Dedifferentiated amniotic fluid mesenchymal stem cell (primary cell): Measurements from ENCODE around the gene MMP8.
A peak's percentile ranks its signal among the peaks of the same experiment; 100 is the strongest.

ENCODE experiments used
- DNase-seq: peaks from one replicate; pipeline ENCODE4 v3.0.0-alpha.2; 2016; ENCODE audit errors: extremely low spot score

MMP8 gene

DNA sequence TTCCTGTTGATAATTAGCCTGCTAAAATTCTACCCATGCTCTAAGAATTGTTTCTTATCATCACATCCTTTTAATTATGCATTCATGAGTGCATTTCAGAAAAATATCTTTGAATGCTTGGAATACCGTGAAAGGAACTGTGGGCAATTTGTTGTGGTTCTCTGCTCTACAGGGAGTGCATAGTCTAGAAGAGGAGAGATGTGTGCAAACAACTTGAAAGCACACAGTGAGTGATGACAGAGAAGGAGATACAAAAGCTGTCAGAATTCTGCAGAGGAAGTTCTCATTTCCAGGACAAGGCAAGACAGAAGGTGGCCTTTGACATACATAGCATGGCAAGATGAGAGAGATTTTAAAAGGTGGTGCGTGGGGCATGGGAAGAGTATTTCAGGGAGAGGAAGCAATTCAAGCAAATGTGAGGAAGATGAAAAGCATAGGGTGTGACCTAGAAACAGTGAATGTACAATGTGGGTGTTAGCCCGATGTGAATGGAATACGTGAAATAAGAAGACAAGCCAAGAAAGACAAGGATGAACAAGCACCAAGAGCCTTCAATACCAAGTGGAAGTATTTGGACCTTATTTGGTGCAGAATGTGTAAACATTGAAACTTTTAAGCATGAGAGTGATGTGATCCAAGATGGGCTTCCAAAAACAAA, 5.0 kb downstream of the MMP8 start:
- no peak for DNase-seq

DNA sequence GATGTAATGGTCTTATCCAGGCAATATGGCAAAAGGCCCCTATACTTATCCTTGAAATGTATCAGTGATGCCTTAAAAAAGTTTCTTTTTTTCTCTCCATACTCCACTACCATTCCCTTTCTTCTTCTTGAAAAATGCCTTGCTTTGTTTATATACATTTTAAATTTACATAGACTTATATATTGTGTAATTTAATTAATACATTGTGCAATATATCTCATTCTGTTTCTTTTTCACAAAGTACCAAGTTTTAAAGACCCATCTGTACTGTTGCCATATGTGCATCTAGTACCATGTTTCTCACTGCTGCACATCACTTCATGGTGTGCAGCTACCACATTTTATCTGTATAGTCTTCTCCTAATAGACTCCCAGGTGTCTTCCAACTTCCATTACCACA, 7.5 kb downstream of the MMP8 start:
- DNase-seq = no peak

DNA sequence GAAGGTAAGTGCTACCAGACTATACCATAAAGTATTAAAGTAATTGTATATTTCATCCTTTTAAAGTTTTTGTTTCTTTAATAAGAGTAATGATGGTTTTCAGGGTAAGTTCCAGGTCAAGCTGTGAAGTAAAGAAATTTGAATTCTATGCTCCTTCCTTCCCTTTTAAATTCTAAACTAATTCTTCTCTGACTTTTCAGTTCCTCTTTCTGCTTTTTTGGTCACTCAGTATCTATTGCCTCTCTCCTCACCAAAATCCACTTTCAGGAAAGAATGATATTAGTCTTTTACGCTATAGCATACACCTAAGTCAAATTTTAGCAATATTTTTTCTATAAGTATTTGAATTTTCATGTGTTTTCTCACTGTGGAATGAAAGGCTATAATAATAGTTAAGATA, 8.2 kb downstream of the MMP8 start:
- DNase-seq = no peak

DNA sequence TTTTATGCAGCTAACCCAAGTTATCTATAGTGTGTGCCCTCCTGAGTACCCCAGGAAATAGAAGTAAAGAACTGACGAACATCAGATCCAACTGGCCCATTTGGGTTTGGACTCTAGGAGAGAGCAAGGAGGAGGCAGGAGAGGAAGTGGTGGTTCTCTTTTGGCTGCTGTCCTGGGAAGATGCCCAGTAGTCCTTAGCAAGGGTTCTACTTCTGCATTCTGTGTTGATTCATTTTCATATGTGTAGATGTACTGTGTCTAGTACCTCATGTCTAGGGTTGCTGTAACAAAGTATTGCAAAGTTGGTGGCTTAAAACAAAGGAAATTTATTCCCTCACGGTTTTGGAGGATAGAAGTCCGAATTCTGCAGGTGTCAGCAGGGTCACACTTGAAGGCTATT, 12.6 kb downstream of the MMP8 start:
- no peak for DNase-seq

DNA sequence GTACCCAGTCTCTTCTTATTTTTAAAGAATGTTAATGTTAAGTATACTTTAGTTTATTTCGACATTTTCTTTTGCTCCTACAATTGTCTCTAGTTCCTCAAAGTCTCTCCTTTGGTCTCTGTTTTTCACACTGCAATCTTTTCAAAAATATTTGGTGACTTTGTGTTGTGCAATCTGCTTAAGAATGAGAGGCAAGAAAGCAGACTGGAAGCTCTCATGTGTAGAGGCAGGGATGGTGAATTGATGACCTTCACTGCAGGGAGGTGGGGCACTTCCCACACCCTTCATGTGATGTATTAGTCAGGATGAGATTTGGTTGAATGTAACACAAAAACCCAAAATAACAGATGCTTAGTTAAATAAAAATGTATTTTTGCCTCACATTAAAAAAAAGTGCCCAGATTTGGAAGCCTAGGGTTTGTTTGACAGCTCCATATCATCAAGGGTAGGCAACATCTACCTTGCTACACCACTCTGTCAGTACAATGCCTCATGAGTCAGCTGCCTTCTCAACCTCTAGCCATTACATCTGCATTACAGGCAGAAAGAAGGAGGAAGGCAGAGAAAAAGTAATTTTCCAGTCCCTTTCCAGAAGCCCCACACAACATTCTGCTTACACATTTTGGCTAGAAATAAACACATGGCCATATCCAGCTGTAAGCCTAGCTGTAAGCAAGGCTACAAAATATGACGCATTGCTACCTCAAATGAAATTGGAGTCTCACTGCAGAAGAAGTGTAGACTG, 15.4 kb downstream of the MMP8 start:
- DNase-seq = no peak

DNA sequence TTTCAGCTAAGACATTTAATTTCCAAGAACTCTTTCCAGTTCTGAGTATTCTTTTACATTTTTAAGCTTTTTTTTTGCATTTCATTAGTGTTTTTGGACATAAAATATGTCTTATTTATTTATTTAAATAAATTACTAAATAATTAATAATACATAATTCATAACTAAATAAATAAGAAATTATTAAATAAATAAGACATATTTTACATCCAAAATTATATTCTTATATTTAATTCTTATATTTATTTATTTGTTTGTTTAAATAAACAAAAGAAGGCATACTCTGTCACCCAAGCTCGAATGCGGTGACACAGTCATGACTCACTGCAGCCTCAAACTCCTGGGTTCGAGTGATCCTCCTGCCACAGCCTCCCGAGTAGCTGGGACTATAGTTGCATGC, 16.1 kb downstream of the MMP8 start:
- DNase-seq = no peak

DNA sequence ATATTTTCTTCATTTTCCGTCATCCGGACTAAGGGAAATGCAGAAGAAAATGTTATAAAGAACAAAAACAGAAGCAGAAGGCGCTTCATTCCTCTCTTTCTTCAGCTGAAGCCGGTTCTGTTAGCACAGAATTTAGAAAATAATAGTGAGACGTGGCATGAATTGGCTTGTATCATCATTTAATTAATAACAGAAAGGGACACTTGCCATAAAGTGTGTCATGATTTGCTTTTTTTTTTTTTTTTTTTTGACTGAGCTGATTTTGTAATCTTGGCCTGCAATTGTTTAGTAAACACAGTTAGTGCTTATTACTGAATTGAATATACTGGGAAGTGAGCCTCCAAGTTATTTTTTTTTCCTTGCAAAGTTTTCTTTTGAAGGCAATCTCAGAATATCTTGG, 19.1 kb downstream of the MMP8 start, which contains the start of gene MMP27:
TSS of gene MMP27 (minus strand) at position 144 of the 400 bp plus-strand sequence. CDS start at position 89, 55 bp downstream.
- no peak for DNase-seq

DNA sequence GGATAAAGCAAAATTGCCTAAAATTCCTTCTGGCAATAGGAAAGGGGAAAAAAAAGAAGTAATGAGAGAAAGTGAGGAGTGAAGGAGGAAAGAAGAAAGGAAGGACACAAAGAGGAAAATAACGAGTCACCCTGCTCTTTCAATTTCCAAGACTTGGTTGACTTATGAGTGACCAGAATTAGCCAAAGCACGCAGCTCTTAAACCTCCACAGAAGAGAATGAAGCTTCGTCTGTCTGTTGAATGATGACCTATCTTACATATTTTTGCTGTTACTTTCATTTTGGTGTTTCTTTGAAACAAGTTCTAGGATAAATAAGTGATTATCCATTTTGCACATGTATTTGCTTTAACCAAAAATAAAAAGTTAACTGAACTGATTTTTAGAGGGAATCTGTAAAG, 19.9 kb downstream of the MMP8 start:
- DNase-seq = no peak

DNA sequence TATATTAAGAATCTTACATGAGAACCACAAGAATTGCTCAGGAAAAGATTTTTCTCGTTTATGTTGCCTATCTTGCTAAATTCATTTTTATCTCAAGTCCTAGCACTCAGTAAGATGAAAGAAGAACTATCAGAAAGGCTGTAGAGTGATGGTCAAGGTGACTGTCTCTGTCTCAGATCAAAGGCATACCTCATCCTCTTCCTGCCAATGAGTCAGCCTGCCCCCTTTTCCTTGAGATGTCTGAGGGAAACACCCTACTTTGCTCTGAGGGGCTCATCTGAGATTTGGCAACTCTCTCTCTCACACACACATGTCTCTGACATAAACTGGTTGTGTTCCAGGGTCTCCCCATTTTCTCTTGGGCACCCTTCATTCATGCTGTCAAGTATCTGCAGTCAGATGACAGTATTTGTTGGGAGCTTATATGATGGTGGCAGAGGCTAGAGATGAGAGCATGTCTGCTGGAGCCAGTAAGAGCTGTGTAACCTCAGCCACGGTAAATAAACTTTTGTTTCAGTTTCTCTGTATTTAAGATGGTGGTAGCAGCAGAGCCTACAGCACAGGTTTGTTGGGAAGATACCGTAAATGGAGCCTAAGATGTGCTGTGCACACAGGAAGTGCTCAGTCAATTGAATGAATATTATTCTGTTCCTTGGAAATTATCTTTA, 20.8 kb downstream of the MMP8 start:
- DNase-seq = no peak

DNA sequence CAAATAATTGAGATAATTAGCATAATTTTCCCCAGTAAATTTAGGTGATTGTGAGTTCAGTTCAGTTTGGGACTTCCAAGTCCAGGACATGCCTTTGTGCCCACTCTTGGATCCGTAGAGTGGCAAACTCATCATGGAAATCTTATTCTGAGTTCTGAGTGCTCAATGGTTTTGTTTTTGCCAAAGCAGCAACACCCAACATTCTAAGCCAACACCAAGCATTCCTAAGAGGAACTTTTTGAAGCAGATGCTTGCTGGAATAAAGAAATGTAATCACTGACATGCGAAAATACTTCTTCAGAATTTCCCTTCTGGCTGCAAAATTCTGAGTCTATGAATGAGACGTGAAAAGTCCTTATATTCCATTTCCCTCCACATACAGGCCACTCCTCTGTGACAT, 29.6 kb downstream of the MMP8 start:
- no peak for DNase-seq

DNA sequence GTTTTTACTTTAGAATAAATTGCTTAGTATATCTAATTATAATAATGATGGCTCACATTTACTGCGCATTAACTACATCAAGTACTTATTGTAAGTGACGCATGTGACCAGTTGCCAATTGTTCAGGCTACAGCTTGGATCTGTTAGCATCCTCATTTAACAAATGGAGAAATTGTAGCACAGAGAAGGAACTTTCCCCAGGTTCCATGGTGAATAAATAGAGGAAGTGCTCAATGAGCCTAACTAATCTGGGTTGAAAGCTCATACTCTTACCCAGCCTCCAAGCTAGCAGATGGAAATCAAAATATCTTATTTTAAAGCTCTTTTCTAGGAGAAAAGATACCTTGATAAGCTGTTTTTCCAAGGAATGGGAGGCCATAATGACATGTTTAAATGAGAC, 39.0 kb downstream of the MMP8 start:
- DNase-seq = no peak

DNA sequence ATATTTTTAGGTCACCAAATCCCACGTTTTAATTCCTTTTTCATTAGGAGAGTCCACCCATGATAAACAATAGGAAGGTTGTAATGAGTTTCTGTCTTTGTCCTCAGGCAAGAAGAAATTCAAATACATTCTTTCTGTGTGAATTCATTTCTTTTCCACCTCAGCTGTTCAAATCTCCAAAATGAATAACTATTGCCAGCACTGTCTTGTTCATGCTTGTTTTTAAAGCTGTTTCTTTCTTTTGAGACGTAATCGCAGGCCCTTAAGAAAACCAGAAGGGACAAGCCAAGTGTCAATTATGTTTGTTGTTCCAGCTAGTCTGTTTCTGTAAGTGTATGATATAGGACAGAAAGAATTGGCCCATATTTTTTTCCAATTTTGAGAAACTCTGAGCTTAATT, 39.4 kb downstream of the MMP8 start:
- DNase-seq = peak; percentile 17

DNA sequence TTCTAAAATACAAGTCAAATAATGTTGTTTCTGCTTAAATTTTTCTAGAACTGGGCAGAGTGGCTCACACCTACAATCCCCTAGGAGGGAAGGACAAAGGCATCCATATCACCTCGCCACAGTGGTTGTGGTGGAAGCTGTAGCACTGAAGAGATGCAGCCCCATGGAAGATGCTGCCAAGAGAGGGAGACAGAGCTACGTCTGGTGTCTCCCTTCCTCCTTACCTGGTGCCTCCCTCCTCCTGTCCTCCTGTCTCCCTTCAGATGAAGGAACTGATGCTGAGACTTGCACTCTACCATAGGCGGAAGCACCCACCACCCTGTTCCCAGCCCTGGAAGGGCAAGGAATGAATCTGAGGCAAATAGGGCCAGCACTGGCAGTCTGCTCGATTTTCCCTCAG, 41.5 kb downstream of the MMP8 start:
- DNase-seq = no peak

DNA sequence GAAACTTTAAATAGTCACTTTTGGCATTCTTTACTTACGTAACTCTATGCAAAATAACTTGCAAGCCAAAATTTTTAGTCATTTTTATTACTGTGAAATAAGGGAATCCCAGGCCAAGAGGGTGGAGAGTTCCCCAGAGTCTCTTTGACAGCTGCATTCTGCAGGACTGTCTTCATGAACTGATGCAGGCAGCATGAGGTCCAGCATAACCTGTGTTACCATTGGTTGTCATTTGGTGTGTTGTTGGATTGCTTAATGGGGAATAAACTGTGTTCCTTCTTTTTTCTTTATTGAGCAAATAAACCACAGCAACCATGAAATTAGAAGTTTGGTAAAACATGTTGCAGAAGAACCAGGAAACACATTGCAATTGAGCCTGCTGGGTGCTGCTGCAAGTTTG, 43.8 kb downstream of the MMP8 start:
- DNase-seq = no peak

DNA sequence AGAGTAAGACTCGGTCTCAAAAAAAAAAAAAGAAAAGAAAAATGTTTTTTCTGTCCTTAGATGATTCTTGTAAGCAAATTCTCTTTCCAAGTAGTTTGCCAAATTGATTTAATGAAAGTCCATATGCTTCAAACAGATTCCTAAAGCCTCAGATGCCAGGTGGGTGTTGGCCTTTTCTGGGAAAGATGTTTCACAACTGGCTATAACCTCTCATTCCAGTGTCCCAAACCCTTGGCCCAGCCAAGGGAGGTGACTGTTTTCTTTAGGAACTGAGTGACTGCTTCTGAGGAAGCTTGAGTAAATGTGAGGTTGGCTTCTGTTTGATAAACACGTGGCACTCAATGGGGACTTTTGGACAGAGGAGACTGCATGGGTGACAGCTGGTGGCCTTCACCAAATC, 46.7 kb downstream of the MMP8 start:
- DNase-seq = no peak

DNA sequence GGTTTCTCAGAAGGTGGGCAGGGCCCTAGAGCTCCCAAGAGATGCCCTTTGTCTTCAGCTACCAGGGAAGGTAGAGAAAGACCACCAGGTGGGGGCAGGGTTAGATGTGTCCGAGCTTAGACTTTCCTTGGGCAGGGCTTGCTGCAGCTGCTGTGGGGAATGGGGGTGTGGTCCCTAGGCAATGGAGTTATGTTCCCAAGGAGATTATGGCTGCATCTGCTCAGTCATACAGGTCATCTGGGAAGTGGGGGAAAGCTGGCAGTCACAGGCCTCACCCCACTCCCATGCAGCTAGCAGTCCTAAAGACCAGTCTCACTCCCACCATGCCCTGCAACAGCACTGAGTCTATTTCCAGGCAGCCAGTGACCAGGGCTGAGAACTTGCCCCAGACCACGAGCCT, 48.7 kb downstream of the MMP8 start:
- DNase-seq = no peak

DNA sequence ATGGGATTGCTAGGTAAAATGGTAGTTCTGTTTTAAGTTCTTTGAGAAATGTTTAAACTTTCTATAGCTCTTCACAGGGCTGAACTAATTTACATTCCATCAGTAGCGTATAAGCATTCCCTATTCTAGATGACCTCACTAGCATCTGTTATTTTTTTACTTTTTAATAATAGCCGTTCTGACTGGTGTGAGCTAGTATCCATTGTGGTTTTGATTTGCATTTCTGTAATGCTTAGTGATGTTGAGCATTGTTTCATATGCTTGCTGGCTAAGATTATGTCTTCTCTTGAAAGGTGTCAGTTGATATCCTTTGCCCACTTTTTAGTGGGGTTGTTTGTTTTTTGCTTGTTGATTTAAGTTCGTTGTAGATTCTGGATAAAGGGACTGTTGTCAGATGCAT, 55.1 kb downstream of the MMP8 start:
- no peak for DNase-seq

DNA sequence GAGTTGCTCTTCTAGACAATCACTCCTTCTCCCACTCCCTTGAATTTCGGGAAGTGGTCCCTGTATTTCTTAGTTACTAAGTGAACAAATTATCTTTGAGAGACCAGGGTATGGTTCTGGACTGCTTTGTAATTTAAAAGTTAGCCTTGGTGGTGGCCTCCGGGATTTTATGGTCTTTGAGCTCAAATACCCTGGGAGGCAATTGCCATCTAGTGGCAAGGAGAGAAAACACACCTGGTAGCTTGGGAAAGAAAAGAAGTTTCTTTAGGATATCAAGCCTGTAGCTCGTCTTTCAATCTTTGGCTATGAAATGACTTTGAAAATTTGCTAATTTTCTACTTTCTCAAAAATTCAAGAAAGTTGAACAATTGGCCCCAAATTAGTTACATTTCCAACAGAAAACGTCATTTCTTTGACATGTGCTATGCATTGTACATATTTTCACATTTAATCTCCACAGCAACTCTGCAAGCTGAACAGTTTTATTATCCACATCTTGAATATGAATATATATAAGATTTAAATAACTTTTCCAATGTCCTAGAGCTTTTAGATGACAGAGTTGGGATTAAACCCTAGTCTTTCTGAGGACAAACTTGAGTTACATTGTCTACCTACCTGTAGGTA, 58.3 kb downstream of the MMP8 start:
- peak; percentile 60 for DNase-seq

DNA sequence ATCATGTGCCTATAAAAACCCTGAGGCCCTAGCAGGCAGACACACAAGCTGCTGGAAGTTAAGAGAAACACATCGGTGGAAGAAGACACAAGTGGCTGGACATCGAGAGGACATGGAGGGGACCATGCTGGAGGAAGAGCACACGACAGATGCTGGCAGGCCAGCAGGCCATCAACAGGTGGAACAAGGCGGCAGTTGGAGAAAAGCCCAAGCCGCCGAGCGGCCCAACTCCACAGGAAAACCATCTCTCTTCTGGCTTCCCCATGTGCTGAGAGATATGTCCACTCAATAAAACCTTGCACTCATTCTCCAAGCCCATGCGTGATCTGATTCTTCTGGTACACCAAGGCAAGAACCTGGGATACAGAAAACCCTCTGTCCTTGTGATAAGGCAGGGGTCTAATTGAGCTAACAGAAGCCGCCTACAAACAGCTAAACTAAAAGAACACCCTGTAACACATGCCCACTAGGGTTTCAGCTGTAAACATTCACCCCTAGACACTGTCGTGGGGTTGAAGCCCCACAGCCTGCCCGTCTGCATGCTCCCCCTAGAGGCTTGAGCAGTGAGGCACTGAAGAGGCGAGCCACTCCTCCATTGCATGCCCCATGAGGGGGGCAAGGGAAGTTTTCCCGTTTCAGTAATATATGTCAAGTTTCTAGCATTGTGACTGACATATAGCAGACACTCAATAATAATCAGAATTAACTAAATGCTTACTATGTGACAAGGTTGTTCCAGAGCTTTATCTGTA, 60.6 kb downstream of the MMP8 start:
- DNase-seq = no peak

DNA sequence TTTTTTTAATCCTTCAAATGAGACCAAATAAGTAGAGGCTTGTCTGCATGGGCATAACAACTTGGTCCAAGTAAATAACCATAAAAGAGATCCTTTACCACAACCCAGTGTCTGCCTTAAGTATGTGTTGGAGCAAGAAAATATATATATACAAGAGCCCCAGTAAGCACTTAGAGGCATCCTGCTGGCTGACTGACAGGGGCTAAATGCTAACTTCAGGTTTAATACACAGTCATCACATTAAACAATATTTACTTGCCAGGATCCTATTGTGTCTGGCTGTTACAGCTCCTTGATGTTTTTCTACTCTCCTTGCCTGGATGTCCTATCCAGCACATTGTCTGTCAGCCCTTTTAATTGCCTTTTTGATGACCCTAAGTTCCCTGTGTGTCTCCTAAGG, 62.1 kb downstream of the MMP8 start:
- DNase-seq = no peak
